HFFc6 (cell line): ENCODE measurements around the gene NTNG1. TPM values are rescaled to one million over a fixed set of nuclear protein-coding genes. Genes with fewer than 3 reads are reported as not detected.

Experiments
- DNase-seq: peaks from one replicate; pipeline ENCODE4 v3.0.0-alpha.2; 2018
- H3K27ac Mint-ChIP-seq: 2 replicates; pipeline ENCODE4 v1.8.0; 2020; ENCODE audit warnings: mild to moderate bottlenecking, mixed read lengths
- H3K27me3 Mint-ChIP-seq: 2 replicates; pipeline ENCODE4 v1.8.0; 2021; ENCODE audit warnings: mild to moderate bottlenecking, moderate library complexity, mixed read lengths; ENCODE audit not compliant: insufficient read depth
- H3K36me3 Mint-ChIP-seq: 2 replicates; pipeline ENCODE4 v1.8.0; 2021; ENCODE audit warnings: low read depth, mixed read lengths
- H3K4me1 Mint-ChIP-seq: 2 replicates; pipeline ENCODE4 v1.8.0; 2020; ENCODE audit warnings: low read depth, mixed read lengths
- H3K4me3 Mint-ChIP-seq: 2 replicates; pipeline ENCODE4 v1.8.0; 2020; ENCODE audit warnings: mild to moderate bottlenecking, moderate library complexity, mixed read lengths
- H3K9me3 Mint-ChIP-seq: 2 replicates; pipeline ENCODE4 v1.8.0; 2020; ENCODE audit warnings: mild to moderate bottlenecking, mixed read lengths
- total RNA-seq, 6 experiments: library from RNA; stranded (reverse); fragmentation: NEBNext Ultra II Directional; extraction: Animal tissue kit (Norgen Biotek cat#: 25700); gene quantifications; 2 replicates in 1 of 6; 3 replicates in 5 of 6; pipeline ENCODE4 v1.2.3, GENCODE V29; 2021
- TF ChIP-seq, protein P1 (sequence below): fragments of 200-600 bp; sonication (generic); IDR thresholded peaks from 2 replicates; pipeline ENCODE4 v1.5.0; 2021; ENCODE audit warnings: antibody characterized with exemption, mild to moderate bottlenecking

NTNG1 gene
- total RNA-seq, 6 experiments from 2014 or later, result 1.3 to 8.0 (median 2.2) TPM

DNA sequence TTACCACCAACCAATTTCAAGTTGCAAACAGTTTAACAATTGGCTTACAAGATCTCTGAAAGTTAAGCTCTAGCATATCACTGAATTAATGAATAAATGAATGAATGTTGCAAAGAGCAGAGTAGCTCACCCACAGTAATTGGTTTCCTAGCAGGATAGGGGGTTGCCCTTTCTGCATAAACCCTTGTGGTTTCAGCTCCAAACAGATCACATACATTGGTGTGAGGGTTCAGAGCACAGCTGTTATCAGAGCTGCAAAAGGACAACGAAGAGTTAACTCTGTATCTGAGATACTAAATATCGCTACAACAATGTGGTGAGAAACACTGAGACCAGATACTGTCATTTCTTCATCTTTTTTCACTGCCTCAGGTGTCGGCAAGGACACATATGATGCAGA lies 46.6 kb downstream of the NTNG1 start:
- Mint-ChIP-seq H3K27me3 (no peaks in the 10 kb centered on the region), H3K9me3 (0 out of 2 replicates have a peak, but pooled peaks cover 4% of the 10 kb centered on the region), H3K27ac (no peak overlapping the region), H3K4me1 (peaks cover 12% of the 10 kb centered on the region; the same call in 1 of the 2 replicates), H3K36me3 (no peaks in the 10 kb centered on the region), H3K4me3 (no peak overlapping the region)
- TF ChIP-seq, protein P1, sequence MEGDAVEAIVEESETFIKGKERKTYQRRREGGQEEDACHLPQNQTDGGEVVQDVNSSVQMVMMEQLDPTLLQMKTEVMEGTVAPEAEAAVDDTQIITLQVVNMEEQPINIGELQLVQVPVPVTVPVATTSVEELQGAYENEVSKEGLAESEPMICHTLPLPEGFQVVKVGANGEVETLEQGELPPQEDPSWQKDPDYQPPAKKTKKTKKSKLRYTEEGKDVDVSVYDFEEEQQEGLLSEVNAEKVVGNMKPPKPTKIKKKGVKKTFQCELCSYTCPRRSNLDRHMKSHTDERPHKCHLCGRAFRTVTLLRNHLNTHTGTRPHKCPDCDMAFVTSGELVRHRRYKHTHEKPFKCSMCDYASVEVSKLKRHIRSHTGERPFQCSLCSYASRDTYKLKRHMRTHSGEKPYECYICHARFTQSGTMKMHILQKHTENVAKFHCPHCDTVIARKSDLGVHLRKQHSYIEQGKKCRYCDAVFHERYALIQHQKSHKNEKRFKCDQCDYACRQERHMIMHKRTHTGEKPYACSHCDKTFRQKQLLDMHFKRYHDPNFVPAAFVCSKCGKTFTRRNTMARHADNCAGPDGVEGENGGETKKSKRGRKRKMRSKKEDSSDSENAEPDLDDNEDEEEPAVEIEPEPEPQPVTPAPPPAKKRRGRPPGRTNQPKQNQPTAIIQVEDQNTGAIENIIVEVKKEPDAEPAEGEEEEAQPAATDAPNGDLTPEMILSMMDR, result no peak
- no peak for DNase-seq

- H3K27me3 Mint-ChIP-seq, result no peaks in the 10 kb centered on the region
- H3K36me3 Mint-ChIP-seq, result no peaks in the 10 kb centered on the region
- H3K9me3 Mint-ChIP-seq, result 0 out of 2 replicates have a peak, but pooled peaks cover 4% of the 10 kb centered on the region
- H3K4me1 Mint-ChIP-seq, result peaks cover 6% of the 10 kb centered on the region; the same call in 1 of the 2 replicates
- TF ChIP-seq, protein P1, result no peak
- no peak for DNase-seq
- H3K27ac Mint-ChIP-seq, result no peak overlapping the region
- no peak overlapping the region for H3K4me3 Mint-ChIP-seq
Observed at GRCh38 chr1:107188160-107188559, 47.3 kb downstream of the NTNG1 start.

GRCh38 chr1:107194380-107194779 lies 53.5 kb downstream of the NTNG1 start:
- Mint-ChIP-seq H3K27me3 (no peaks in the 10 kb centered on the region), H3K27ac (no peak overlapping the region), H3K4me1 (no peaks in the 10 kb centered on the region; the same call in 1 of the 2 replicates), H3K4me3 (no peak overlapping the region), H3K36me3 (no peaks in the 10 kb centered on the region), H3K9me3 (0 out of 2 replicates have a peak, but pooled peaks cover 4% of the 10 kb centered on the region)
- no peak for DNase-seq
- TF ChIP-seq, protein P1, result no peak

DNA sequence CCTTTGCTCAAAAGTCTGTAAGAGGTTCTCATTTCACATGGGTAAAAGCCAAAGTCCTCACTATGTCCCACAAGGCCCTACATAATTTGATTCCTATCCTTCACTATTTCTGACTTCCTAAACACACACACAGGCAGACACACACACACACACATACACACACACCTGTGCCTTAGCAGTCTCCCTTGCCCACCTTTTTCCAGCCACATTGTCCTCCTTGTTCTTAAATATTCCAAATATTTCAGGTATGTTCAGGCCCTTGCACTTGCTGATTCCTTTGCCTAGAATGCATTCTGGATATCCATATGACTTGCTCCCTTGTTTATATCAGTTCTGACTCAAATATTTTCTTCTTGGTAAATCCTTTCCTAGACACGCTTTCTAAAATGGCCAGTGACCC lies 54.6 kb downstream of the NTNG1 start:
- Mint-ChIP-seq H3K4me1 (no peaks in the 10 kb centered on the region; the same call in 1 of the 2 replicates), H3K27ac (no peak overlapping the region), H3K36me3 (no peaks in the 10 kb centered on the region)

GRCh38 chr1:107196973-107197562 lies 56.2 kb downstream of the NTNG1 start:
- DNase-seq, result no peak
- Mint-ChIP-seq H3K4me3 (no peak overlapping the region), H3K4me1 (no peaks in the 10 kb centered on the region; the same call in 1 of the 2 replicates), H3K27me3 (no peaks in the 10 kb centered on the region), H3K9me3 (peaks cover 7% of the 10 kb centered on the region; the same call in 1 of the 2 replicates), H3K27ac (no peak overlapping the region), H3K36me3 (no peaks in the 10 kb centered on the region)
- TF ChIP-seq, protein P1, result peak; percentile 67

More for the DNA sequence above, 54.6 kb downstream of the NTNG1 start:
- no peaks in the 10 kb centered on the region for H3K27me3 Mint-ChIP-seq
- no peak for DNase-seq
- H3K9me3 Mint-ChIP-seq, result no peaks in the 10 kb centered on the region
- TF ChIP-seq, protein P1, result no peak
- H3K4me3 Mint-ChIP-seq, result no peak overlapping the region
